MM.1S (cell line): ENCODE measurements around the gene FN3K.

Experiments
- DNase-seq: peaks from one replicate; pipeline ENCODE4 v3.0.0-alpha.2; 2015
- H2AFZ ChIP-seq: fragments of 300-600 bp; sonication (generic); 2 replicates; pipeline ENCODE4 v1.6.0; 2016; ENCODE audit warnings: antibody characterized with exemption, low read length
- H3F3A ChIP-seq: fragments of 300-600 bp; sonication (generic); 2 replicates; pipeline ENCODE4 v1.6.1; 2016; ENCODE audit warnings: mild to moderate bottlenecking, antibody characterized with exemption, low read length, moderate library complexity, mixed read lengths; ENCODE audit not compliant: insufficient read depth
- H3K27ac ChIP-seq: fragments of 300-600 bp; sonication (generic); 2 replicates; pipeline ENCODE4 v1.5.1; 2016; ENCODE audit warnings: mild to moderate bottlenecking, low read length
- H3K27me3 ChIP-seq: fragments of 300-600 bp; sonication (generic); replicated peaks from 2 replicates; pipeline ENCODE4 v1.6.0; 2016; ENCODE audit warnings: low read length; ENCODE audit not compliant: insufficient read depth
- H3K36me3 ChIP-seq: fragments of 300-600 bp; sonication (generic); replicated peaks from 2 replicates; pipeline ENCODE4 v1.6.1; 2016; ENCODE audit warnings: mild to moderate bottlenecking, low read length, mixed read lengths; ENCODE audit not compliant: insufficient read depth
- H3K4me1 ChIP-seq: fragments of 300-600 bp; sonication (generic); 2 replicates; pipeline ENCODE4 v1.6.1; 2016; ENCODE audit warnings: low read length, mixed read lengths
- H3K4me2 ChIP-seq: fragments of 300-600 bp; sonication (generic); 2 replicates; pipeline ENCODE4 v1.6.0; 2016; ENCODE audit warnings: low read depth, low read length
- H3K4me3 ChIP-seq: fragments of 300-600 bp; sonication (generic); 2 replicates; pipeline ENCODE4 v1.5.1; 2016; ENCODE audit warnings: low read length, mixed read lengths
- H3K79me2 ChIP-seq: fragments of 300-600 bp; sonication (generic); 2 replicates; pipeline ENCODE4 v1.6.1; 2016; ENCODE audit warnings: mixed run types, low read length, mixed read lengths
- H3K9ac ChIP-seq: fragments of 300-600 bp; sonication (generic); 2 replicates; pipeline ENCODE4 v1.6.1; 2016; ENCODE audit warnings: low read length, mixed read lengths
- H3K9me2 ChIP-seq: fragments of 300-600 bp; sonication (generic); replicated peaks from 2 replicates; pipeline ENCODE4 v1.6.1; 2016; ENCODE audit warnings: mild to moderate bottlenecking, low read length, mixed read lengths; ENCODE audit not compliant: insufficient read depth
- H3K9me3 ChIP-seq: fragments of 300-600 bp; sonication (generic); replicated peaks from 2 replicates; pipeline ENCODE4 v1.6.1; 2016; ENCODE audit warnings: mild to moderate bottlenecking, low read length, mixed read lengths; ENCODE audit not compliant: insufficient read depth
- H4K20me1 ChIP-seq: fragments of 300-600 bp; sonication (generic); 2 replicates; pipeline ENCODE4 v1.6.1; 2016; ENCODE audit warnings: mild to moderate bottlenecking, low read length, moderate library complexity, mixed read lengths; ENCODE audit not compliant: insufficient read depth
- CTCF ChIP-seq: fragments of 300-600 bp; sonication (generic); IDR thresholded peaks from 2 replicates; pipeline ENCODE4 v1.5.1; 2016; ENCODE audit warnings: antibody characterized with exemption, low read length, mixed read lengths
- EZH2 ChIP-seq: fragments of 300-600 bp; sonication (generic); optimal IDR thresholded peaks from 2 replicates; pipeline ENCODE3; 2017; ENCODE audit warnings: low read depth, mild to moderate bottlenecking, antibody characterized with exemption, low read length, mixed read lengths
- EZH2phosphoT487 ChIP-seq: fragments of 300-600 bp; sonication (generic); IDR thresholded peaks from 2 replicates; pipeline ENCODE4 v1.6.1; 2018; ENCODE audit warnings: antibody characterized with exemption, low read length

Gene FN3K

GRCh38 chr17:82789806-82790205 is 54.4 kb downstream of the FN3K start:
- no peaks in the 10 kb centered on the region for H3K36me3 ChIP-seq
- no peaks in the 10 kb centered on the region for H3K9me2 ChIP-seq
- no peaks in the 10 kb centered on the region for H4K20me1 ChIP-seq
- H3K4me2 ChIP-seq = no peak overlapping the region
- H3K9me3 ChIP-seq = no peaks in the 10 kb centered on the region
- no peaks in the 10 kb centered on the region for H3K27me3 ChIP-seq
- TF ChIP-seq CTCF = no peak
- TF ChIP-seq EZH2phosphoT487 = no peak
- no peak for TF ChIP-seq EZH2
- H2AFZ ChIP-seq = no peak overlapping the region
- H3K79me2 ChIP-seq = peaks cover 34% of the 10 kb centered on the region
- H3K4me3 ChIP-seq = no peak overlapping the region
- no peak overlapping the region for H3K27ac ChIP-seq
- H3K4me1 ChIP-seq = peaks cover 25% of the 10 kb centered on the region
- H3K9ac ChIP-seq = no peak overlapping the region
- DNase-seq = no peak
- H3F3A ChIP-seq = peaks cover 17% of the 10 kb centered on the region

- Histone ChIP-seq H3K79me2 (peaks cover 34% of the 10 kb centered on the region), H3K4me1 (peaks cover 25% of the 10 kb centered on the region), H3K27me3 (no peaks in the 10 kb centered on the region), H3K27ac (no peak overlapping the region), H3K36me3 (no peaks in the 10 kb centered on the region), H3K4me3 (no peak overlapping the region), H3K9me3 (no peaks in the 10 kb centered on the region), H3K4me2 (no peak overlapping the region), H3F3A (peaks cover 17% of the 10 kb centered on the region), H3K9ac (no peak overlapping the region), H2AFZ (no peak overlapping the region), H4K20me1 (no peaks in the 10 kb centered on the region), H3K9me2 (no peaks in the 10 kb centered on the region)
- no peak for TF ChIP-seq CTCF
- no peak for TF ChIP-seq EZH2
- TF ChIP-seq EZH2phosphoT487 = no peak
- DNase-seq = no peak
These were observed 55.0 kb downstream of the FN3K start for GRCh38 chr17:82790391-82790790.

GRCh38 chr17:82791532-82791931 is 56.1 kb downstream of the FN3K start:
- Histone ChIP-seq H2AFZ (no peak overlapping the region), H3K27me3 (no peaks in the 10 kb centered on the region), H4K20me1 (no peaks in the 10 kb centered on the region), H3K9me3 (no peaks in the 10 kb centered on the region), H3K79me2 (peaks cover 40% of the 10 kb centered on the region), H3K36me3 (no peaks in the 10 kb centered on the region), H3K27ac (no peak overlapping the region), H3K4me1 (peaks cover 15% of the 10 kb centered on the region), H3K9me2 (no peaks in the 10 kb centered on the region), H3K4me3 (no peak overlapping the region), H3F3A (peaks cover 11% of the 10 kb centered on the region), H3K9ac (no peak overlapping the region), H3K4me2 (no peak overlapping the region)
- TF ChIP-seq CTCF (no peak), EZH2 (no peak)
- DNase-seq = no peak
